ENCODE results near the gene MSI2.
"Not testable (repeated sequence)": the region's sequence is repeated elsewhere in the genome, so short reads cannot be mapped to it uniquely, and the experiment has no call there.

The MSI2 gene

GRCh38 chr17:57292091-57292490, 35.8 kb downstream of the MSI2 start:
- DNase-seq (ENCODE audit: low read depth): no peak

DNA sequence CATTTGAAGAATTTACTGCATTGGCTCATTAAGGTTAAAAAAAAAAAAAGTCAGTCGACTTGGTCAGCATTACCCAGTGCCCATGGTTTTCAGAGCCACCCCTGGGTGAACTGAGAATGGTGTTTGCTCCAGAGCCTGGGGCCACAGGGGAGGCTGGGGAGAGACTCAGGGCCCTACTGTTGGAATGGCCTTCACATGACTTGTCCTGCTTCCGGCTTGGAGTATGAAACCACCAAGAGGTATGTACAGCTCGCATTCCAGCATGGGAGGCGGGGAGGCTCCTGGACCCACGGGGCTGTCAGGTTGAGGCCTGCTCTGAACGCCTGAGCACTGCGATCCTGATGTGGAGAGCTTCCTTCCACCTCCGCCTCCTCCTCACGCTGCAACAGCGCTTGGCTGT, 36.8 kb downstream of the MSI2 start:
- peak; percentile 80 for DNase-seq (ENCODE audit: low read depth)

DNA sequence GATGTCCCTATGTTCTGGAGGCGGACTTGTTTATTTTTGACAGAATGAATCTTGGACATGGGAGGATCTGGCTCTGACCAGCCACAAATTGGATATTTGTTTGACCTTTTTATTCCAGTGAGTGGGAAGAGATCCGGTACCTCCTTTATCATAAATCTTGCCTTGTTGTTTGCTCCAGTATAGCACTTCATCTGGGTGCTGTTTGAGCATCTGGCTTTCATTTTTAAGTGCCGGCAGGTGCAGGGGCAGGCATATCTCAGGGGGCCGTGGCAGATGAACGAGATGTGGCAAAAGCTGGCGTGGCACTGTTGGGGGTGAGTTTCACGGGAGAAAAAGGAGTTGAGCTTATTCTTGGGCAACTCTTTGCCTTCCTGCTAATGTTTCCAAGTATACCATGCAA, 37.8 kb downstream of the MSI2 start:
- DNase-seq (ENCODE audit: low read depth): no peak

DNA sequence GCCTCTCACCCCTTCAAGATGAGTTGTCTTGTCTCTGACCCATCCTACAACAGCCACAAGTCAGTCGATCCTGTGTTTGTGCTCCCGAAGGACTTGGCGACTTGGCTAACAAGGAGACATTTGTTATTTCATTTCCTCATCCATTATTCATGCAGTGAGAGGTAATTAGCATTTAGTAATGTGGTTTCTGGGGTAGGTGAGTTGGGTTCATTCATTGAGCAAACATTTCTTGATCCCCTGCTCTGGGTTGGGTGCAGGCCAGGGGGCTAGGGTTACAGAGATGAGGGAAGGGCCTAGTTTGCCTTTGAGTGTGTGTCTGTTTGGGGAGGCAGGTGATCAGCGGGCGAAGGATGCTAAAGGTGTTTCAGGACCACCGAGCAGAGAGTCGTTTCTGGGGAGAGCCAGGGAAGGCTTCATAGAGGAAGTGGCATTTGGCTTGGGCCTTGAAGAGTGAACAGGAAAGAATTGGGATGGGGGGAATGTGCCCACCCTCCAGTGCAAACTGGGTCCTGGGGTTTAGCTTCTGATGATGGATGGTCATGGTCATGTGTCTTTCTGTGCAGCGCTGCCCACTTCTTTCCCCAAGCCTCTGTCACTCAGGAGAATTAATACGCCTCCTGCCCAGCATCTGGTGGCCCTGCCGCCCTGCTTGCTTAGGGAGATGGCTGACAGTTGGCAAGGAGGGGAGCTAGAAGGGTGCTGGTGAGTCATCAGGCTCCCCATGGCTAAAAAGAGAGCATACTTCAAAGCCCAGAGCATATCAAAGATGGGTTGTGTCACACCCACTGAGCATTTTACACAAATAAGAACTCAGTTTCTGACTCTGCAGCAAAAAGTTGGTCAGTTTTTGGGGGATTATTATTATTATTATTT, 38.5 kb downstream of the MSI2 start:
- peak; percentile 61 for DNase-seq (ENCODE audit: low read depth)

DNA sequence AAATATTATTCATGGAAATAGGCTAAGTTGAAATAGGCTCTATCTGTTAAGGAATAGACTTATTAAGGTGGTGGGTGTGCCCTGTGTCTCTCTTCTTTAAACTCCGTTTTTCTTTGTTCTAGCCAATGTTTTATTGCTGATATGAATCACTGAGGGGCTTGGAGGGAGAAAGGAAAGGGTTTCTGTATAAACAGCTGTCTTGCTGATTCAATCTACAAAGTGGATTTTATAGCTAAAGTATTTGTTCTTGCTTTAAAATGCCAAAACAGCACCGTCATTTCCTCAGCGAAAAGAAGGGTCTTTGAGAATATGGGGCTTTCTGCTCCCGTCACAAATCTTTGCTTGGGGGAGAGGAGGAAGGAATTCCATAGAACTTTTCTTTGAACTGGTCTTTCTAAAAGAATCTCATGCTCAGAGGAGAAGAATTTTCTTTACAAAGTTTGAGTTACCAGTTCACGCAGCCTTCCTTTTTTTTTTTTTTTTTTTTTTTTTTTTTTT, 39.3 kb downstream of the MSI2 start:
- peak; percentile 67 for DNase-seq (ENCODE audit: low read depth)

DNA sequence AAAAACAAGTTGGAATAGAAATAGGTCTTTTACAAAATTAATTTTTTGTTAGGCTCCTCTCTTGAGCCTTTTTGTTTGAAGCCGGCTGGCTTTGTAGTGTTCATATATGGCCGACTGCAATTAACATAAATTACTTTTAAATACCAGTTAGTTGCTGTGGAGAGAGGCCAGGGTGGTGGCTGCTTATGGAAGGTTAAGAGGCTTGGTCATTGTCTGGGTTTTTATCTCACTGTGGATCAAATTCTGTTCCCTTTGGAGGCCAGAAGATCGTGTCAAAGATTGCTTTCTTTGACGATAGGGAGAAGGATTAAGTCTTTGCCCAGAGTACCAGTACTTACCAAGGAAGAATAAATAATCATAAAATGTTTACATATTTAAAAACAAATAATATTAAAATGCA, 39.9 kb downstream of the MSI2 start:
- DNase-seq (ENCODE audit: low read depth): peak; percentile 28

DNA sequence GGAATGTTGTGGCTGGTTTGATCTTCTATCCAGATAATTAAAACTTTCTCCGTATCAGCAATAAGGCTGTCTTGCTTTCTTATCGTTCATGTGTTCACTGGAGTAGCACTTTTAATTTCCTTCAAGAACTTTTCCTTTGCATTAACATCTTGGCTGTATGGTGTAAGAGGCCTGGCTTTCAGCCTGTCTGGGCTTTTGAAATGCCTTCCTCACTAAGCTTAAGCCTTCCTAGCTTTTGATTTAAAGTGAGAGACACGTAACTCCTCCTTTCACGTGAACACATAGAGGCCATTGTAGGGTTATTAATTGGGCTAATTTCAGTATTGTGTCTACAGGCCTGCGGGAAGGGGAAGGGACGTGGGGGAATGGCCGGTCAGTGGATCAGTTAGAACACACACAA, 42.9 kb downstream of the MSI2 start:
- DNase-seq (ENCODE audit: low read depth): no peak

DNA sequence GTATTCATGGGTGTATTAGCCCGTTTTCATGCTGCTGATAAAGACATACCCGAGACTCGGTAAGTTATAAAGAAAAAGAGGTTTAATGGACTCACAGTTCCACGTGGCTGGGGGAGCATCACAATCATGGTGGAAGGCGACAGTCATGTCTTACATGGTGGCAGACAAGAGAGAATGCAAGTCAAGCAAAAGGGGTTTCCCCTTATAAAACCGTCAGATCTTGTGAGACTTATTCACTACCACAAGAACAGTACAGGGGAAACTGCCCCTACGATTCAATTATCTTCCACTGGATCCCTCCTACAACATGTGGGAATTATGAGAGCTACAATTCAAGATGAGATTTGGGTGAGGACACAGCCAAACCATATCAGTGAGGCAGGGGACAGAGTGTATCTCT, 44.3 kb downstream of the MSI2 start:
- not testable (repeated sequence) for DNase-seq (ENCODE audit: low read depth)

DNA sequence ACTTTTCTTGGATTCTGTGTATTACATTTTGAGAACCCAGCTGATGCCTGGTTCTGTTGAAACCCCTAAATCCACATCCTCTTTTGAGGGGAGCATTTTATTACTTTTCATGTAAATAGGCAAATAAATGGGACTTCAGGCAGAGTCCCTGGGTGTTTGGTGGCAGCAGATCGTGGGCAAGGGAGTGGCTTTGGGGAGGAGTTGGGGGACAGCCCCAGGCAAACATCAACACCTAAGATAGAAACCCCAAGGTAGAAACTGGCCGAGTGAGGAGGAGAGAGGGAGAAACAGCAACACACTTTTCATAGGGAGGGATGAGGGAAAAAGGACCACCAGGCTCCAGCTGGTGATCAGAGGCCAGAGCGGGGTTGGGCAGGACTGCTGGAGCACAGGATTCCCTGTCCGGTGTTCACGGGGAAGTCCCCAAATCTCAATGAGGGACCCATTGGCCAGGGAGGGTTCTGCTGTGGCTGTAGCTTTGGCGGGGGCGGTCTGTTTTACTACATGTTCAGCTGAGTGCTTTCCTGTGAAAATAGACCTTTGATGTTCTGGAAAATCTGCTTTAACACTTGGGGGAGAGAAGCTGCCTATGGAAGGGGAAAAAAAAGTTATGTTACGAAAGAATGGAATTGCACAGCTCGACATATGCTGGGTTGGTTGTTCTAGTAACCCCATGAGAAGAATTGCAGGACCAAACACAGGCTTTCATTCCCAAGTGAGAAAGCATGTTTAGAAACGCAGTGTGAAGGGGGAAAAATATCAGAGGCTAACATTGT, 46.6 kb downstream of the MSI2 start:
- no peak for DNase-seq (ENCODE audit: low read depth)

GRCh38 chr17:57305144-57305728, 48.9 kb downstream of the MSI2 start:
- no peak for DNase-seq (ENCODE audit: low read depth)

DNA sequence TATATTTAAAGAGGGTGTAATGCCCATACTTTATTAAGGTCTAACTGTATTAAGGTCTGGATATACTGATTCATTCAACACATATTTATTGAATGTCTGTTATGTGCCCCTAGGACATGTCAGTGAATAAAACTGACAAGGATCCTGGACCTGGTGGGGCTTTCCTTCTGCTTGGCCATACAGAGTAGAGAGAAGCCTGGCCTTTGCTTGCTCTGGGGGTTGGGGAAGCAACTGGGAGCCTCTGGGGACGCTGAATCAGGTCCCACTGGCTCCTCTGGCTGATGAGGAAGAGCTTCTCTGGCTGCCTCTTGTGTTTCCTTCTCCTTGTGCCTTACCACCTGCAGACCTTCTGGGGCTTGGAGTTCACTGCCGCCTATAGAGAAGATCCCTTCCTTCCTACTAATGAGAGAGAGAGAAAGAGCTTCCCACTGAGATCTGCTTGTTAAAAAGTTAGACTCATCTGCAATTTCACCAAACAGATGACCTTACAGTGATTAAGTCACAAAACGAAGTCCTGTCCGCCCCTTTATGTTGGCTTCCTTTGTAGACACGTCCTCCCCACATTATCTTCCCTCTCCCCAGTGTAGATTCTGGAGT, 49.7 kb downstream of the MSI2 start:
- DNase-seq (ENCODE audit: low read depth): peak; percentile 25

DNA sequence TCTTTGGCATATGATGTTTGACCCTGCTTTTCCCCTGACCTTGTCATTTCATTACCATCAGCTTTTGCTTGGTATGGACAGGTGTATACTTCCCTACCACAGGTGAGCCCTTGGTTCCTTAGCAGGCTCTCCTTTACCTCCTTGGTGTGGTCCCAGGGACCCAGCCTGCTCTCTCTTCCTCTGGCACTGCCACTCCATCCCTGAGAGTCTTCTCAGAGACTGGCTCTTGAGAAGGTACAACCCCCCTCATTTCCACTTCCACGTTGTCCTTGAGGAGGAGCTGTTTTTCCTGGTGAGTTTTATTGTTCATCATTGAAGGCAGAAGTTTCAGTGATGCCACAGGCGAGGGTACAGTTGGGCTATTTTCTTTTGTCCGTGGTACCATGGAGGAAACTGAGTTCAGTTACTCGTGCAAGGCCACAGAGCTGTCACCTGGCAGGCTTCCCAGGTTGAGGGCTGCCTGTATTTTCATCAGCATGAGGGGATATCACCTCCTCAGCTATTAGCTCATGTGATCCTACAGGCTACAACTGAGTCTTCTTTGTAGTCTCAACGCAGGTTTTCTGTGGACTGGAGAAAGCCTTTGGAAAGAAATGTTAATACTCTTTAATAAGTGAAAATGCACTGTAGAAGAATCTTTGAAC, 52.3 kb downstream of the MSI2 start:
- DNase-seq (ENCODE audit: low read depth): no peak

GRCh38 chr17:57309479-57309878, 53.2 kb downstream of the MSI2 start:
- DNase-seq (ENCODE audit: low read depth): no peak

GRCh38 chr17:57311281-57312216, 55.2 kb downstream of the MSI2 start:
- no peak for DNase-seq (ENCODE audit: low read depth)

- DNase-seq (ENCODE audit: low read depth): no peak
Observed at GRCh38 chr17:57312242-57312641, 55.9 kb downstream of the MSI2 start.

DNA sequence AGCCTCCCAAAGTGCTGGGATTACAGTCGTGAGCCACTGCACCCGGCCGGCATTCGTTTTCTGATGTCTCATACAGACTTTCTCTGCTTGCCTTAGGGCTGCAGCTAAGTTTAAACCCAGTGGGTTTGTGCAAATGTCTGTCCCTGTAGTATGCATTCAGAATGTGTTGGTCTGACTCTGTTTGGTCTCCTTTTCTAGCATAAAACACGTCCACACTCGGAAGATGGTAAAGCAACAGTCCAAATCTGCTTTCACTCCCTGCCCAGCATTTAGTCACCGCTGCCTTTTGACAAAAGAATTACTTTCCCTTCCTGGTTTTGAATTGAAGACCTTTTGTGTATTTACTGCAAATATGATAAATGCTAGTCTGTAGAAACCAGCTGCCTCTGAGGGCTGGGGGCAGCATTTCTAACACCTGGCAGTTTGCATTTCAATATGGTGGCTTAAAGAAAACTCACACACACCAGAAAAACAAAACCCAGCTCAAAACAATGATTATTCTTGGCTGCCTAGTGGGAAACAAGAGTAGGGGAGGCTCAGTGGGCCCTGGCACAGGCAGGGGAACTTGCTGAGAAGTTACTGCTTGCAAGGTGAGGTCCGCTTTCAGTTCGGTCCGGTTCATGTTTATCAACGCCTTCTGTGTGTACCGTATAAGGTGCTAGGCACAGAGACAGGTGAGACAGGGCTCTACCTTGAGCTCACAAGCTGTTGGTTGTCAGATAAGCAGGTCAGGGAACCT, 56.9 kb downstream of the MSI2 start:
- no peak for DNase-seq (ENCODE audit: low read depth)

GRCh38 chr17:57315061-57316015, 59.0 kb downstream of the MSI2 start:
- DNase-seq (ENCODE audit: low read depth): no peak

DNA sequence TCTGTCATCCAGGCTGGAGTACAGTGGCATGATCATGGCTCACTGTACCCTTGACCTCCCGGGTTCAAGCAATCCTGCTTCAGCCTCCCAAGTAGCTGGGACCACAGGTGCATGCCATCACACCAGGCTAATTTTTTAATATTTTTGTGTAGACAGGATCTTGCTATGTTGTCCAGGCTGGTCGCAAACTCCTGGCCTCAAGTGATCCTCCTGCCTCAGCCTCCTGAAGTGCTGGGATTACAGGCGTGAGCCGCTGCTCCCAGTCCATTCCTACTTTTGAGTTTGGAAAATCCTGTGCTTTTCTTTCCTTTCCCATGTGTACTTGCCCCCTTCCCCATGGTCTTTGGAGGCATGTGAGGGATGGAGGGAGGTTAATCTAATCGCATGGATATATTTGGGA, 60.0 kb downstream of the MSI2 start:
- DNase-seq (ENCODE audit: low read depth): no peak

GRCh38 chr17:57317079-57317478, 60.8 kb downstream of the MSI2 start:
- no peak for DNase-seq (ENCODE audit: low read depth)
